ENCODE data around the gene ARR3. TPM values are rescaled to one million over a fixed set of nuclear protein-coding genes. Genes with fewer than 3 reads are reported as not detected.

Gene ARR3
- total and polyA plus RNA-seq, 11 donors, result not detected

- Histone ChIP-seq H3K36me3 (peaks cover 0 to 5% (median 0%) of the 10 kb centered on the region in 9 donors), H3K27me3 (no peaks in the 10 kb centered on the region)
- no peak for TF ChIP-seq CTCF (IDR thresholded peaks at IDR 0.05)
- no peak for TF ChIP-seq POLR2A (IDR thresholded peaks at IDR 0.05)
Measured at GRCh38 chrX:70279081-70279480, 10.9 kb downstream of the ARR3 start.

GRCh38 chrX:70280573-70280972 lies 12.4 kb downstream of the ARR3 start:
- TF ChIP-seq CTCF (IDR thresholded peaks at IDR 0.05), result no peak
- TF ChIP-seq POLR2A (IDR thresholded peaks at IDR 0.05), result no peak
- 64 to 93% (median 74%) methylated on average over 3 of the region's 3 CpGs for WGBS, 4 donors
- no peak for ATAC-seq
- Histone ChIP-seq H3K9me3 (no peaks in the 10 kb centered on the region), H3K36me3 (peaks cover 0 to 13% (median 2%) of the 10 kb centered on the region in 9 donors), H3K4me1 (no peaks in the 10 kb centered on the region), H3K27me3 (no peaks in the 10 kb centered on the region), H3K4me3 (no peak overlapping the region), H3K27ac (no peak overlapping the region)
- intact Hi-C loops (cut with DNase I), result loop anchor here in 3 of 10 donors (10.0 kb wide), 3 partner anchors 144 to 154 kb away; partner anchors contain the start of genes GDPD2 (in 1 of the 3) and IGBP1 (in 1 of the 3)
- no peak for DNase-seq

More at GRCh38 chrX:70279081-70279480, 10.9 kb downstream of the ARR3 start:
- Histone ChIP-seq H3K4me1 (no peaks in the 10 kb centered on the region), H3K4me3 (no peak overlapping the region), H3K27ac (no peak overlapping the region), H3K9me3 (no peaks in the 10 kb centered on the region)
- intact Hi-C loops (cut with DNase I), result no loop called here
- ATAC-seq (no peak), DNase-seq (no peak)
- WGBS, 4 donors, result 64 to 98% (median 79%) methylated on average over 3 of the region's 3 CpGs

DNA sequence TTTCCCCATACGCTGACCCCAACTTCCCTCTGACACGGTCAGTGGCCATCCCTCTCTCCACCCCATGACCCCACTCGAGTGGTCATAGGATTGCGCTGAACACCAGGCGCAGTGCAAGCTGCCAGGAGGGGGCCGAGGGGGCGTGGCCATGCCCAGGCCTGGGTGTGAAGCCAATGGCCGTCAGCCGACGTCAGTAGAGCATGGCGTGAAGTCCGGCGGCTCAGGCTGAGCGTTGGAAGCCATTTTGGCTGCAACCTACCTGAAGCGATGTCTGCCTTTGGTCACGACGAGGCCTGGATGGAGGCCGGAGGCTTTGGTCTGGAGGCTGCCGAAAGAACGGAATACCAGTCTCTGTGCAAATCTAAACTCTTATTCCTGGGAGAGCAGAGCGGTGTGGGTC lies 13.8 kb downstream of the ARR3 start, which contains the start of gene RAB41:
TSS of gene RAB41 (plus strand) at position 222 of the 400 bp plus-strand sequence. CDS start at position 268, 46 bp downstream.
- intact Hi-C loops (cut with DNase I), result loop anchor here in 3 of 10 donors (10.0 kb wide), 3 partner anchors 143 to 153 kb away; partner anchors contain the start of genes GDPD2 (in 1 of the 3) and IGBP1 (in 1 of the 3)
- DNase-seq (no peak), ATAC-seq (no peak)
- Histone ChIP-seq H3K9me3 (no peaks in the 10 kb centered on the region), H3K4me1 (no peaks in the 10 kb centered on the region), H3K27me3 (no peaks in the 10 kb centered on the region), H3K27ac (no peak within 1 kb of the TSS), H3K36me3 (peaks cover 0 to 21% (median 7%) of the 10 kb centered on the region in 9 donors), H3K4me3 (no peak within 1 kb of the TSS)
- 89 to 97% (median 90%) methylated on average over 21 of the region's 21 CpGs for WGBS, 4 donors
- TF ChIP-seq CTCF (IDR thresholded peaks at IDR 0.05) (no peak), POLR2A (IDR thresholded peaks at IDR 0.05) (no peak)

DNA sequence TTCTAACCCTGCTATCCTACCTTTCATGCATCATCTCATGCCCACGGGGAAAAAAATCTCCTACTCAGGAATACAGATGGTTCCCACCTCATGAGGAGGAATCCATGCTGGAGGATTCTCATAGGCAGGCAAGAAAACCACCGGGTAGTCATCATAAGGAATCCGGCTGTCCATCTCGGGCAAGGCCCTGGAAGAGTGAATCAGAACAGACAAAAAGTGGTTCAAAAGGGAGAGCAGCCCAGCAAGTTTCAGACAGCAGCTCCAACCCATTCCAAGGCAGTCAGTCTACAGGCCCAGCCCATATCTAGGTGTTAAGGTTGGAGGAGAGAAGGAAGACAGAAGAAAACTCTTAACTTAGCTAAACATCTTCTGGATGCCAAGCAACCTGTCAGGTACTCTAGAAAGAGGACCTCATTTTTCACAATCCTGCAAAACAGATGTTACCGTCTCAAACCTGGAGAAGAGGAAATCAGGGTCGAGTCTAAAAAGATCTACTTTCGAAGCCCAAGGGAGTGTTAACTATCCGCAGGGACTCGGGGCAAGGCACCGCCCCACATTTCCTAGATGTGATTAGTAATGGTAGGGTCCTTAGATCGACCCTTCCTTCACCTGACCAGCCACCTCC lies 21.1 kb downstream of the ARR3 start:
- peak overlapping the region; percentile 29 to 86 (median 59) for H3K4me3 ChIP-seq
- WGBS, 4 donors, result 26 to 54% (median 35%) methylated on average over 11 of the region's 11 CpGs
- ATAC-seq (no peak), DNase-seq (no peak)
- intact Hi-C loops (cut with DNase I), result loop anchor here in 3 of 10 donors (5.0 to 10.0 kb wide), 4 partner anchors 136 to 154 kb away; partner anchors contain the start of genes GDPD2 (in 1 of the 3) and IGBP1 (in 1 of the 3)
- TF ChIP-seq CTCF (IDR thresholded peaks at IDR 0.05), result no peak
- TF ChIP-seq POLR2A (IDR thresholded peaks at IDR 0.05), result no peak
- H3K9me3 ChIP-seq, result no peaks in the 10 kb centered on the region
- H3K4me1 ChIP-seq, result peaks cover 0 to 18% (median 6%) of the 10 kb centered on the region in 12 donors
- peak overlapping the region in 11 of 12 donors; percentile 48 to 83 (median 69) for H3K27ac ChIP-seq
- H3K27me3 ChIP-seq, result peaks cover 0 to 4% (median 0%) of the 10 kb centered on the region in 9 donors
- H3K36me3 ChIP-seq, result peaks cover 0 to 32% (median 8%) of the 10 kb centered on the region in 9 donors
